Measurements from ENCODE around the gene HOXD4. TPM values are rescaled to one million over a fixed set of nuclear protein-coding genes. Genes with fewer than 3 reads are reported as not detected.

Gene HOXD4
- total RNA-seq, 2 experiments from 2014 or later = not detected

DNA sequence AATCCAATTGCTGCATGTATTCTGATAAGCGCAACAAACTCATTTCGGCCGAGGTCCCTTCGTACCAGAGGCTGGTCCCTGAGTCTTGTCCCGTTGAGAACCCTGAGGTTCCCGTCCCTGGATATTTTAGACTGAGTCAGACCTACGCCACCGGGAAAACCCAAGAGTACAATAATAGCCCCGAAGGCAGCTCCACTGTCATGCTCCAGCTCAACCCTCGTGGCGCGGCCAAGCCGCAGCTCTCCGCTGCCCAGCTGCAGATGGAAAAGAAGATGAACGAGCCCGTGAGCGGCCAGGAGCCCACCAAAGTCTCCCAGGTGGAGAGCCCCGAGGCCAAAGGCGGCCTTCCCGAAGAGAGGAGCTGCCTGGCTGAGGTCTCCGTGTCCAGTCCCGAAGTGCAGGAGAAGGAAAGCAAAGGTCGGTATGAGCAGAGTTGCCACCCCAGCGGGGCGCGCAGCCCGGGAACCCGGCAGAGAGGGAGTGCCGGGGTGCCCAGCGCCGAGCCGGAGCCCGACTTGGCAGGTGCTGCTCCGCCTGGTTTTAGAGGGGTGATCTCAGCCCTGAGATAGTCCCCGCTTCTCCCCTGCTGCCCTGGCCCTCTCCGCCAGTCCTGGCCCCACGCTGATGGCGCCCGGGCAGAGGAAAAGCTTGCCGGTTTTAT, 34.1 kb upstream of the HOXD4 start:
- ChIA-PET CTCF (interaction anchor here (1.0 kb wide), 1 partner anchor 10 kb away, joined by 3 read pairs; no protein-coding TSS in a partner anchor), POLR2A (no interaction called here)
- Mint-ChIP-seq H3K9me3 (no peaks in the 10 kb centered on the region), H3K36me3 (peaks cover 10% of the 10 kb centered on the region), H3K4me3 (no peak overlapping the region), H3K4me1 (ENCODE audit: low read depth) (peaks cover 3% of the 10 kb centered on the region), H3K27me3 (peaks cover 87% of the 10 kb centered on the region), H3K27ac (no peak overlapping the region)
- intact Hi-C loops (cut with micrococcal nuclease) = no loop called here
- DNase-seq = no peak

DNA sequence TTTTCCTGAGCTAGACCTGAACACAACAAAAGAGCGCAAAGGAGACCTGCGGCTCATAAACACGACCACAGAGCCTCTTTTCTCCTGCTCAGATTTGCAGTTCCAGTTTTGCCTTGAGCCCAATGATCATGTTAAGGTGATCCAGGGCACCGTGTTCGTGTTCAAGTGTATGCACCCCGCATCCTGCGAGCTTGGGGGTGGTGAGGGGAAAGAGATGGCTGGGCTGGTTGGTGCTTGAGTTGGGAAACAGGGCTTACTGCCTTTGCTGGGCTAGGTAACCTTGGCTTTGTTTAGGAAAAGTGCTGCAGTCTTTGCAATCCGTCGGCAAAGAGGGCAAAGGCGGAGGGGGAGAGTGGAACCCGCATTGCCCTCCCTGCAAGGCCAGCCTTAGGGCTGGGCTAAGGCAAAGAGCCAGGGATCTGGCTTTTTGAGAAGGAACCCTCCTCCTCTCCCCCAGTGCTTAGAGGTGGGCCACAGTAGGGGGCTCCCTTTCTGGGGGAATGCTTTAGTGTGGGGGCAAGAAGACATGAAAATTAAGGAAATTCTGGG, 33.5 kb upstream of the HOXD4 start:
- intact Hi-C loops (cut with micrococcal nuclease) = no loop called here
- ChIA-PET POLR2A (no interaction called here), CTCF (interaction anchor here (1.0 kb wide), 1 partner anchor 9 kb away, joined by 3 read pairs; no protein-coding TSS in a partner anchor)
- H3K36me3 Mint-ChIP-seq = peaks cover 10% of the 10 kb centered on the region
- no peak for DNase-seq
- peaks cover 5% of the 10 kb centered on the region for H3K4me1 Mint-ChIP-seq (ENCODE audit: low read depth)
- no peak overlapping the region for H3K4me3 Mint-ChIP-seq
- peaks cover 83% of the 10 kb centered on the region for H3K27me3 Mint-ChIP-seq
- no peaks in the 10 kb centered on the region for H3K9me3 Mint-ChIP-seq
- no peak overlapping the region for H3K27ac Mint-ChIP-seq

DNA sequence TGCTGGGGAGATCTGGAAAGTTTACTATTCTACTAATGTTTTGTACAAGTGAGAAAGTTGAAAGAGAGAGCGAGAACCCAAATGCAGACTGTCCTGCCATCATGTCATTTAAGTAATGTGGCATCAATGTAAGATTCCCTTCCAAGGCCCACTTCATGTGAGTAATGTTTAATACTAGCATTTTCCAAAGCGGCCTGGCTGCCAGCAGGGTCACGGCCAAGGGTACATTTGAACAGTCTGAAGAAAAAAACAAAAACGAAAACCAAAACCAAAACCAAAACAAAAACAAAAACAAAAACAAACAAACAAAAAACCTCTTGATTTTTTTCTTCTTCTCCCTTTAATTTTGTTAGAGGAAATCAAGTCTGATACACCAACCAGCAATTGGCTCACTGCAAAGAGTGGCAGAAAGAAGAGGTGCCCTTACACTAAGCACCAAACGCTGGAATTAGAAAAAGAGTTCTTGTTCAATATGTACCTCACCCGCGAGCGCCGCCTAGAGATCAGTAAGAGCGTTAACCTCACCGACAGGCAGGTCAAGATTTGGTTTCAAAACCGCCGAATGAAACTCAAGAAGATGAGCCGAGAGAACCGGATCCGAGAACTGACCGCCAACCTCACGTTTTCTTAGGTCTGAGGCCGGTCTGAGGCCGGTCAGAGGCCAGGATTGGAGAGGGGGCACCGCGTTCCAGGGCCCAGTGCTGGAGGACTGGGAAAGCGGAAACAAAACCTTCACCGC, 32.6 kb upstream of the HOXD4 start:
- POLR2A ChIA-PET = no interaction called here
- CTCF ChIA-PET = no interaction called here
- no peak overlapping the region for H3K4me3 Mint-ChIP-seq
- peak; percentile 36 for DNase-seq
- H3K4me1 Mint-ChIP-seq (ENCODE audit: low read depth) = peaks cover 9% of the 10 kb centered on the region
- H3K27me3 Mint-ChIP-seq = peaks cover 81% of the 10 kb centered on the region
- H3K36me3 Mint-ChIP-seq = peaks cover 10% of the 10 kb centered on the region
- no peaks in the 10 kb centered on the region for H3K9me3 Mint-ChIP-seq
- intact Hi-C loops (cut with micrococcal nuclease) = no loop called here
- H3K27ac Mint-ChIP-seq = no peak overlapping the region

DNA sequence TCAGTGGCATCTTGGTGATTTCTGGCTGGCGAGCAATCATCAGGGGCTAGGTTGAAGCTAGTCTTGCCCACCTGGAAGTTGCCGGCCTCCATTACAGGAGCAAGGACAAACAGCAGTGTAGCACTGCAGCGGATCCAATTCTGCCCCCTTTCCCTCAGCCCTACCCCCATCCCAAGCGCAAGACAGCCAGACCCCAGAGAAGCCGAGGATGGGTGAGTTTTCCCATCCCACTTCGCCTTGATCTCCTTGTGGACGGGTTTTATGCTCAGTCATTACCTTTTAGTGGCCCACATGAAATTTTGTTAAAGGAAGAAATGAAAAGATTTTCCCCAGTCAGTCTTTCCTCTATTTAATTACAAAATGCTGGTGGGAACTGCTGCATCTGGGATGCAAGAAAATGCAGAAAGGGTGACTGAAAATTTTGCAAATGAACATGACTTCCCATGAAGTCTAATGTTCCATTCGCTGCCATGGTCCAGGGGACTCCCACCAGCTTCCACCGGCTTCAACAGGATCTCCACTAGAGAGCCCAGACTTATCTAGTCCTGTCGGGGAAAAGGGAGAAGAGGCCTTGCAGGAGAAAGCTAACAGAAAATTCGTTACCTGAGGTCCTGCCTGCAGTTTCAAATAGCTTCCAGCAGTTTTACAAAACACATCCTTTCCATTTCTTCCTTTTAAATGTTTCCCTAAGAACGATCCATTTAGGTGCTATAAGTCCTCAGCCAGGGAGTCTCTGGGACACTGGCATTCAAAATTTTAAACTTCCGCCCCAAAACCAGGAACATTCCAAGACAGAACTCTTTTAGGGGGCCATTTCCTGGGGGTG, 30.8 kb upstream of the HOXD4 start:
- Mint-ChIP-seq H3K27me3 (peaks cover 83% of the 10 kb centered on the region), H3K36me3 (peaks cover 10% of the 10 kb centered on the region), H3K4me1 (ENCODE audit: low read depth) (peaks cover 10% of the 10 kb centered on the region), H3K4me3 (no peak overlapping the region), H3K9me3 (no peaks in the 10 kb centered on the region), H3K27ac (no peak overlapping the region)
- ChIA-PET POLR2A (no interaction called here), CTCF (interaction anchor here (1.1 to 2.2 kb wide), 3 partner anchors 10 to 334 kb away, joined by 7 to 9 read pairs (median 8); no protein-coding TSS in a partner anchor)
- DNase-seq = no peak
- intact Hi-C loops (cut with micrococcal nuclease) = no loop called here

DNA sequence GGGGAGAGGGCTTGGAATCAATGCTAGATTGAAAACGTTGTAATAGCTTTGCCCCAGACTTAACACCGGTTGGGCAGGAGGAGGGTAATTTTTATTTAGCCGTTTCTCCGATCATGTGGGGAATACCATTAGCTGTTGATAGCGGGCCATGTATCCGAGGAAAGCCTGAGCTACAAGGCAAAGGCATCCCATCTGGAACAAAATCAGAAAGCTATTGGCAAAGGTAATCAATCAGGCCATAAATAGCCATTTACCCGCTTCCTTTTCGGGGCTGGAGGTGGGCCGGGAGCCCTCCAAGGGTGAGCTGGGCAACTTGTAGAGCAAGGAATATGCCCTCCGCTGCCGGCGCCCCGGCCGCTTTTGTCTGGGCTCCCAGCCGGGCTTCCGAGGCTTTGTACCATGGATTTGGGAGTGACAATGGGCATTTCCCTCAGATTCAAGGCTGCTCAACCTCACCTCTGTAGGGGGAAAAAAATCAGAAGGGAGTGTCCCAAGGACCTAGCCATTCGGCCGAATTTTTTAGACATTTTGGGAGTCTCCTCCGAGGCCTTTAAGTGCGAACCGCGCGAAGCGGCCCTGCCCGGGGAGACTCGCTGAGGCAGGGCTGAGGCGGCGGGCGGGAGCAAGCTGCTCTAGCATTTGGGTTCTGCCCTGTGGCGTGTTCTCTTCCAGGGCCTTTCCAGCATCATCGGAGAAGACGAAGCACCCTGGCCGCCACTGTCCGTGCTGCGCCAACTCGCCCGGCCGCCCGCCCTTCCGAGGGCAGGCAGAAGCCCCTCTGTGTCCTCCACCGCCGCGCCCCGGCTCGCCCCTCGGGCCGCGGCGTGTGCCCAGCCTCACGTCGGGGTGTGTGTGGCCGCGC, 29.9 kb upstream of the HOXD4 start:
- no peak overlapping the region for H3K4me3 Mint-ChIP-seq
- no peak overlapping the region for H3K27ac Mint-ChIP-seq
- peaks cover 10% of the 10 kb centered on the region for H3K4me1 Mint-ChIP-seq (ENCODE audit: low read depth)
- ChIA-PET CTCF (interaction anchor here (1.1 to 2.2 kb wide), 3 partner anchors 11 to 333 kb away, joined by 7 to 9 read pairs (median 8); no protein-coding TSS in a partner anchor), POLR2A (no interaction called here)
- DNase-seq = no peak
- H3K36me3 Mint-ChIP-seq = peaks cover 8% of the 10 kb centered on the region
- intact Hi-C loops (cut with micrococcal nuclease) = no loop called here
- peaks cover 83% of the 10 kb centered on the region for H3K27me3 Mint-ChIP-seq
- no peaks in the 10 kb centered on the region for H3K9me3 Mint-ChIP-seq

DNA sequence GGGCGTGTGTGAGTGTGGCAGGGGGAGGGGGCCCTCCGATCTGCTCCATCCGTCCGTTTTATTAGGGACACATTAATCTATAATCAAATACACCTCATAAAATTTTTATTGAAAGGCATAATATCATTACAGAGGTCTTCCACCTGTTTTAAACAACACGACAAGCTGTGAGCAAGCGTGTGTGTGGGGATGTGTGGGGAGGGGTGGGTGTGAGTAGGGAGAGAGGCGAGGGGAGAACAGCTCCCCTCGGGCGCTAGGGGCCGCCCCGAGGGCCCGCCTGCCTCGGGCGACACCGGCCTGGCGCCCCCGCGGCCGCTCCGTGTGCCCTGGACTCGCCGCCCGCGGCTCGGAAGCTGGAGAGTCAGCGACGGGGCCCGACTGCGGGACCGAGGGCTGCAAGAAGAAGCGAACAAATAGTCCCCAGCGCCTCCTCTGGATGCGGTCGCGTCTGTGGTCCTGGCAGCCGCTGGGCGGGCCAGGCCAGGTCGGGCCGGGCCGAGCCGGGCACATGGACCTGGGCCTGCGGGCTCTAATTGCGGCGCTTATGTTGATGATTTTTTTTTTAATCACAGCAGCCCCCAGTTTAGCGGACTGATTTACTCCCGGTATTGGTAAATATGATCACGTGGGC, 29.2 kb upstream of the HOXD4 start:
- Mint-ChIP-seq H3K9me3 (no peaks in the 10 kb centered on the region), H3K36me3 (peaks cover 4% of the 10 kb centered on the region), H3K27me3 (peaks cover 82% of the 10 kb centered on the region), H3K4me3 (no peak overlapping the region), H3K4me1 (ENCODE audit: low read depth) (peaks cover 10% of the 10 kb centered on the region), H3K27ac (no peak overlapping the region)
- CTCF ChIA-PET = interaction anchor here (1.3 to 2.2 kb wide), 2 partner anchors 333 to 516 kb away, joined by 4 to 9 read pairs; no protein-coding TSS in a partner anchor
- no peak for DNase-seq
- intact Hi-C loops (cut with micrococcal nuclease) = no loop called here
- POLR2A ChIA-PET = no interaction called here

DNA sequence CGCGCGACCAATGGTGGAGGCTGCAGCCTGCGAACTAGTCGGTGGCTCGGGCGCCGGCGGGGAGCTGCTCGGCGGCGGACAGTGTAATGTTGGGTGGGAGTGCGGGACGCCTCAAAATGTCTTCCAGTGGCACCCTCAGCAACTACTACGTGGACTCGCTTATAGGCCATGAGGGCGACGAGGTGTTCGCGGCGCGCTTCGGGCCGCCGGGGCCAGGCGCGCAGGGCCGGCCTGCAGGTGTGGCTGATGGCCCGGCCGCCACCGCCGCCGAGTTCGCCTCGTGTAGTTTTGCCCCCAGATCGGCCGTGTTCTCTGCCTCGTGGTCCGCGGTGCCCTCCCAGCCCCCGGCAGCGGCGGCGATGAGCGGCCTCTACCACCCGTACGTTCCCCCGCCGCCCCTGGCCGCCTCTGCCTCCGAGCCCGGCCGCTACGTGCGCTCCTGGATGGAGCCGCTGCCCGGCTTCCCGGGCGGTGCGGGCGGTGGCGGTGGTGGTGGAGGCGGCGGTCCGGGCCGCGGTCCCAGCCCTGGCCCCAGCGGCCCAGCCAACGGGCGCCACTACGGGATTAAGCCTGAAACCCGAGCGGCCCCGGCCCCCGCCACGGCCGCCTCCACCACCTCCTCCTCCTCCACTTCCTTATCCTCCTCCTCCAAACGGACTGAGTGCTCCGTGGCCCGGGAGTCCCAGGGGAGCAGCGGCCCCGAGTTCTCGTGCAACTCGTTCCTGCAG, 28.5 kb upstream of the HOXD4 start, which contains the start of gene HOXD9:
TSS of gene HOXD9 (plus strand) at position 37 of the 728 bp plus-strand sequence. CDS start at position 87, 50 bp downstream.
- POLR2A ChIA-PET = no interaction called here
- intact Hi-C loops (cut with micrococcal nuclease) = no loop called here
- H3K27ac Mint-ChIP-seq = no peak within 1 kb of the TSS
- no peak within 1 kb of the TSS for H3K4me3 Mint-ChIP-seq
- peaks cover 10% of the 10 kb centered on the region for H3K4me1 Mint-ChIP-seq (ENCODE audit: low read depth)
- CTCF ChIA-PET = interaction anchor here (1.3 kb wide), 1 partner anchor 515 kb away, joined by 4 read pairs; no protein-coding TSS in a partner anchor
- H3K9me3 Mint-ChIP-seq = no peaks in the 10 kb centered on the region
- DNase-seq = no peak
- peaks cover 82% of the 10 kb centered on the region for H3K27me3 Mint-ChIP-seq
- peaks cover 4% of the 10 kb centered on the region for H3K36me3 Mint-ChIP-seq

DNA sequence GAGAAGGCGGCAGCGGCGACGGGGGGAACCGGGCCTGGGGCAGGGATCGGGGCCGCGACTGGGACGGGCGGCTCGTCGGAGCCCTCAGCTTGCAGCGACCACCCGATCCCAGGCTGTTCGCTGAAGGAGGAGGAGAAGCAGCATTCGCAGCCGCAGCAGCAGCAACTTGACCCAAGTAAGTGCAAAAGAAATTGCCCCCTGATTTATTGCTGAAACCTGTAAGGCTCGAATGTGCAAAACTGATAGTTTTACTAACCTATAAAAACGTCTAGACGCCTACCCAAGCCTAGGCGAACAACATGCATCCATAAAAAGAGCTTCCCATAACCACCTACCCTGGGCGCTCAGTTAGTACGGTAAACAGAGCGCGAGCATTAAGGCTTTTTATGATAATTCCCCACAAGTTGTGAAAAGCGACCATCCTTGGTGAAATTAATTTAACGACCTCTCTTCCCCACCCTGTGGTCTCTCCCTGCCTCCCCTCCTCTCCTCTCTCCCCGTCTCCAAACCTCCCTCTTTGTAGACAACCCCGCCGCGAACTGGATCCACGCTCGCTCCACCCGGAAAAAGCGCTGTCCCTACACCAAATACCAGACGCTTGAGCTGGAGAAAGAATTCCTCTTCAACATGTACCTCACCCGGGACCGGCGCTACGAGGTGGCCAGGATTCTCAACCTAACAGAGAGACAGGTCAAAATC, 27.8 kb upstream of the HOXD4 start:
- ChIA-PET POLR2A (no interaction called here), CTCF (interaction anchor here (1.3 kb wide), 1 partner anchor 515 kb away, joined by 4 read pairs; no protein-coding TSS in a partner anchor)
- peaks cover 3% of the 10 kb centered on the region for H3K36me3 Mint-ChIP-seq
- H3K4me3 Mint-ChIP-seq = no peak overlapping the region
- H3K27me3 Mint-ChIP-seq = peaks cover 82% of the 10 kb centered on the region
- intact Hi-C loops (cut with micrococcal nuclease) = no loop called here
- H3K27ac Mint-ChIP-seq = no peak overlapping the region
- DNase-seq = no peak
- no peaks in the 10 kb centered on the region for H3K9me3 Mint-ChIP-seq
- H3K4me1 Mint-ChIP-seq (ENCODE audit: low read depth) = peaks cover 17% of the 10 kb centered on the region

DNA sequence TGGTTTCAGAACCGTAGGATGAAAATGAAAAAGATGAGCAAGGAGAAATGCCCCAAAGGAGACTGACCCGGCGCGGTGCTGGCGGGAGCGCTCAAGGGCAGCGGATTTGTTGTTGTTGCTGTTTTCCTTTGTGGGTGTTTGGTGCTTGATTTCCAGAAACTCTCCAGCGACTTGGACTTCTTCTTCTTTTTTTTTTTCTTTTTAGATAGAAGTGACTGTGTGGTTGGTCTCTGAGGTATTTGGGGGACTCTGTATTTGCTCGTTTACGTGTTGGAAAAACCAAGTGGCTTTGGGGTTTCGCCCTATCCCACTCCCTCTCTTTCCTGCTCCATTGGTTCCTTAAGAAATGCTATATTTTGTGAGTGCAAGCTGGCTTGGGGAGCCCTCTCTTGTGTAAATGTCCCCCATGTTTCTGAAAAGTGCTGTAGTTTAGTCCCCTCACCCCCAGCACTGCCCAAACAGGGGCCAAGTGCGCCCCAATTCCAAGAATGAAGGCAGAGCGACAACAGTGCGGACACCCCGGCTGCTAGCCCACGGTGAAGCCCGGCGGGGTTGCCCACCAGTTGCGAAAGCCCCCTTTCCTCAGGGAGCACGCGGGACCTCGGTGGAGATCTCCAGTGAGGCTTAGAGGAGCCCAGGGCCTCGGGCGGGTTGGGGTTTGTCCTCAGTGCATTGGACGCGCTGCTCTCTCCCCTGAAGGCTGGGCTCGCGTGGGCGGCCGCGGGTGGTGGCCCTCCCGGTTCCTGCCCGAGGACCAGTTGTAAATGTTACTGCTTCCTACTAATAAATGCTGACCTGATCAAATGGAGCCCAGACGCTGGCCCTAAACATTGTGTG, 27.0 kb upstream of the HOXD4 start:
- H3K4me1 Mint-ChIP-seq (ENCODE audit: low read depth) = peaks cover 18% of the 10 kb centered on the region
- no peak for DNase-seq
- H3K36me3 Mint-ChIP-seq = peaks cover 1% of the 10 kb centered on the region
- intact Hi-C loops (cut with micrococcal nuclease) = no loop called here
- H3K27ac Mint-ChIP-seq = no peak overlapping the region
- H3K4me3 Mint-ChIP-seq = no peak overlapping the region
- no peaks in the 10 kb centered on the region for H3K9me3 Mint-ChIP-seq
- ChIA-PET CTCF (interaction anchor here (4.0 kb wide), 1 partner anchor 527 kb away, joined by 62 read pairs; no protein-coding TSS in a partner anchor), POLR2A (no interaction called here)
- peaks cover 84% of the 10 kb centered on the region for H3K27me3 Mint-ChIP-seq
